Measurements from ENCODE around the gene AVP. TPM values are rescaled to one million over a fixed set of nuclear protein-coding genes. Genes with fewer than 3 reads are reported as not detected.
A peak's percentile ranks its signal among the peaks of the same experiment; 100 is the strongest.

The AVP gene
- total and polyA plus RNA-seq, 2 of the 13 experiments (the other 11 are each of a cell fraction or from before 2014, with no cell fraction given) = 0.12 TPM; not detected in 1

GRCh38 chr20:3068986-3069900 lies 15.3 kb downstream of the AVP start (continued):
- TF ChIP-seq SNAI1 (CRISPR knock-in tag; IDR thresholded peaks at IDR 0.05; ENCODE audit: borderline replicate concordance) (0 out of 2 replicates have a peak, but pooled peaks have one; percentile 66), SALL1 (CRISPR knock-in tag; IDR thresholded peaks at IDR 0.05) (no peak), ZFP1 (CRISPR knock-in tag; IDR thresholded peaks at IDR 0.05) (no peak), IKZF5 (CRISPR knock-in tag; IDR thresholded peaks at IDR 0.05) (no peak), CCDC6 (CRISPR knock-in tag; IDR thresholded peaks at IDR 0.05) (0 out of 2 replicates have a peak, but pooled peaks have one; percentile 45), GABPA (IDR thresholded peaks at IDR 0.05; ENCODE audit: low read depth, low read length) (no peak), GABPA (CRISPR knock-in tag; IDR thresholded peaks at IDR 0.05; ENCODE audit: low read depth) (no peak), ZFY (CRISPR knock-in tag; IDR thresholded peaks at IDR 0.05) (no peak), JDP2 (CRISPR knock-in tag; IDR thresholded peaks at IDR 0.05; ENCODE audit: borderline replicate concordance) (no peak), MAFF (IDR thresholded peaks at IDR 0.05; ENCODE audit: low read depth, low read length) (no peak), TRAFD1 (CRISPR knock-in tag; IDR thresholded peaks at IDR 0.05; ENCODE audit: borderline replicate concordance) (no peak), CTCF (CRISPR knock-in tag; IDR thresholded peaks at IDR 0.05) (peak; percentile 82), ZBTB46 (CRISPR knock-in tag; IDR thresholded peaks at IDR 0.05; ENCODE audit: borderline replicate concordance) (no peak), ZMYM3 (CRISPR knock-in tag; IDR thresholded peaks at IDR 0.05) (peak; percentile 45; the same call in 1 of the 2 replicates), NR2F6 (IDR thresholded peaks at IDR 0.05) (peak; percentile 1; the same call in 1 of the 2 replicates), NR2F6 (CRISPR knock-in tag; IDR thresholded peaks at IDR 0.05) (peak; percentile 67; the same call in 1 of the 2 replicates), ZBTB37 (CRISPR knock-in tag; IDR thresholded peaks at IDR 0.05) (no peak), SATB2 (CRISPR knock-in tag; IDR thresholded peaks at IDR 0.05) (no peak), AGO1 (IDR thresholded peaks at IDR 0.05; ENCODE audit: low read depth, low read length, poor library complexity, severe bottlenecking) (no peak)
- TF ChIP-seq, protein P1, sequence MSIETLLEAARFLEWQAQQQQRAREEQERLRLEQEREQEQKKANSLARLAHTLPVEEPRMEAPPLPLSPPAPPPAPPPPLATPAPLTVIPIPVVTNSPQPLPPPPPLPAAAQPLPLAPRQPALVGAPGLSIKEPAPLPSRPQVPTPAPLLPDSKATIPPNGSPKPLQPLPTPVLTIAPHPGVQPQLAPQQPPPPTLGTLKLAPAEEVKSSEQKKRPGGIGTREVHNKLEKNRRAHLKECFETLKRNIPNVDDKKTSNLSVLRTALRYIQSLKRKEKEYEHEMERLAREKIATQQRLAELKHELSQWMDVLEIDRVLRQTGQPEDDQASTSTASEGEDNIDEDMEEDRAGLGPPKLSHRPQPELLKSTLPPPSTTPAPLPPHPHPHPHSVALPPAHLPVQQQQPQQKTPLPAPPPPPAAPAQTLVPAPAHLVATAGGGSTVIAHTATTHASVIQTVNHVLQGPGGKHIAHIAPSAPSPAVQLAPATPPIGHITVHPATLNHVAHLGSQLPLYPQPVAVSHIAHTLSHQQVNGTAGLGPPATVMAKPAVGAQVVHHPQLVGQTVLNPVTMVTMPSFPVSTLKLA (IDR thresholded peaks at IDR 0.05) = no peak

All from HepG2 (cell line).